Esophagus squamous epithelium (tissue), 5 donors: ENCODE results near the gene COL4A2. TPM values are rescaled to one million over a fixed set of nuclear protein-coding genes. Genes with fewer than 3 reads are reported as not detected.

Source experiments
- DNase-seq: peaks from one replicate; lab custom pipeline; 2025; lab: John Stamatoyannopoulos, UW
- H3K27ac ChIP-seq, 4 donors: fragments of 200-600 bp; sonication (generic); one replicate each; pipeline ENCODE4 v1.5.1; 2016 to 2019; ENCODE audit warnings: mild to moderate bottlenecking in 1 of 4
- H3K27me3 ChIP-seq, 4 donors: fragments of 200-600 bp; sonication (generic); 1 replicate in 3 of 4; 2 replicates in 1 of 4; pipeline versions ENCODE4 v1.5.1 to v1.6.0; 2017 to 2021; ENCODE audit warnings: antibody characterized with exemption in 1 of 4
- H3K36me3 ChIP-seq, 3 donors: fragments of 200-600 bp; sonication (generic); one replicate each; pipeline ENCODE4 v1.5.1; 2016 to 2019
- H3K4me1 ChIP-seq, 3 donors: fragments of 200-600 bp; sonication (generic); one replicate each; pipeline ENCODE4 v1.5.1; 2017 to 2019
- H3K4me3 ChIP-seq, 4 donors: fragments of 200-600 bp; sonication (generic); 1 replicate in 3 of 4; 2 replicates in 1 of 4; pipeline ENCODE4 v1.5.1; 2016 to 2019; ENCODE audit warnings: mild to moderate bottlenecking in 2 of 4, moderate library complexity in 1 of 4
- H3K9me3 ChIP-seq, 3 donors: fragments of 200-600 bp; sonication (generic); one replicate each; pipeline ENCODE4 v1.5.1; 2016 to 2019
- POLR2A ChIP-seq, 4 donors: fragments of 450-650 bp; IDR thresholded peaks; one replicate each; pipeline ENCODE4 v1.6.1; 2017; ENCODE audit warnings: antibody characterized with exemption in 4 of 4, mild to moderate bottlenecking in 4 of 4, moderate library complexity in 3 of 4
- WGBS, 2 donors: methylation state at CpG; one replicate each; pipeline ENCODE4 v1.1.5; 2018; 5-methylcytosine and 5-hydroxymethylcytosine counted together
- intact Hi-C: fragments of 100-400 bp; cut with DNase I; formaldehyde crosslinking; loops from one replicate; pipeline ENCODE4 v1.15.0; 2022
- total RNA-seq, 4 donors: library from RNA; depleted of rRNA; stranded (reverse); fragments of >200 nt; gene quantifications; one replicate each; pipeline ENCODE4 v1.1.0, GENCODE V29; 2016
- TF ChIP-seq, protein P1 (sequence below), 6 experiments: fragments of 450-650 bp in 4 of 6; fragments of 200-600 bp in 2 of 6; sonication (generic) in 2 of 6; IDR thresholded peaks; one replicate each; pipeline ENCODE4 v1.5.1; 2016 to 2019; ENCODE audit warnings: antibody characterized with exemption in 6 of 6, mild to moderate bottlenecking in 4 of 6, moderate library complexity in 4 of 6
- donor health status: DM: yes; HTN: yes; CAD: no.

COL4A2 gene
- total RNA-seq, 4 donors from 2014 or later, result 11.9 to 102 (median 43.5) TPM

DNA sequence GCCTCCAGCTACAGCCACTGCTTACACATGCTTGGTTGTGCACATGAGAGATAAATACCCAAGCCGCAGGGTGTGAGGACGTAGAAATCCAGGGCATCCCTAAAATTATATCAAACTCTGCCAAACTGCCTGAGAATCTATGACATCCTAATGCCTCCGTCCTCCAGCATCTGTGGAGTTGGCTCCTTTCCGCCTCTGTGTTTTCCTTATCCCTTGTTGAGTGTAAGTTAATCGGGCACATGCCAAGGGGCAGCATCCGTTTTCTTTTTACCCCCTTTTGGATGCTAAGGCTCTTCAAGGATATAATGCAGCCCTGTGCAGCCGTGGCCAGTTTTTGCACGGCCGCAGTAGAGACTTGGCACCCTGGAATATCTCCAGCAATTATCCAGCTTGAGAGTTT lies 66.5 kb downstream of the COL4A2 start:
- H3K27ac ChIP-seq, result peak overlapping the region in 3 of 4 donors; percentile 24 to 63 (median 55)
- WGBS, 2 donors, result 81 to 85% methylated on average over 4 to 9 of the region's 9 CpGs
- no peaks in the 10 kb centered on the region for H3K36me3 ChIP-seq
- intact Hi-C loops, result no loop called here
- H3K9me3 ChIP-seq, result no peaks in the 10 kb centered on the region
- DNase-seq, result no peak
- TF ChIP-seq, protein P1, sequence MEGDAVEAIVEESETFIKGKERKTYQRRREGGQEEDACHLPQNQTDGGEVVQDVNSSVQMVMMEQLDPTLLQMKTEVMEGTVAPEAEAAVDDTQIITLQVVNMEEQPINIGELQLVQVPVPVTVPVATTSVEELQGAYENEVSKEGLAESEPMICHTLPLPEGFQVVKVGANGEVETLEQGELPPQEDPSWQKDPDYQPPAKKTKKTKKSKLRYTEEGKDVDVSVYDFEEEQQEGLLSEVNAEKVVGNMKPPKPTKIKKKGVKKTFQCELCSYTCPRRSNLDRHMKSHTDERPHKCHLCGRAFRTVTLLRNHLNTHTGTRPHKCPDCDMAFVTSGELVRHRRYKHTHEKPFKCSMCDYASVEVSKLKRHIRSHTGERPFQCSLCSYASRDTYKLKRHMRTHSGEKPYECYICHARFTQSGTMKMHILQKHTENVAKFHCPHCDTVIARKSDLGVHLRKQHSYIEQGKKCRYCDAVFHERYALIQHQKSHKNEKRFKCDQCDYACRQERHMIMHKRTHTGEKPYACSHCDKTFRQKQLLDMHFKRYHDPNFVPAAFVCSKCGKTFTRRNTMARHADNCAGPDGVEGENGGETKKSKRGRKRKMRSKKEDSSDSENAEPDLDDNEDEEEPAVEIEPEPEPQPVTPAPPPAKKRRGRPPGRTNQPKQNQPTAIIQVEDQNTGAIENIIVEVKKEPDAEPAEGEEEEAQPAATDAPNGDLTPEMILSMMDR (IDR thresholded peaks at IDR 0.05), result no peak
- TF ChIP-seq POLR2A (IDR thresholded peaks at IDR 0.05), result no peak
- H3K27me3 ChIP-seq, result no peaks in the 10 kb centered on the region
- H3K4me1 ChIP-seq, result peaks cover 5 to 54% (median 13%) of the 10 kb centered on the region in 3 donors
- H3K4me3 ChIP-seq, result no peak overlapping the region

GRCh38 chr13:110374431-110375370 lies 67.6 kb downstream of the COL4A2 start:
- 74 to 79% methylated on average over 10 of the region's 10 CpGs for WGBS, 2 donors
- no peaks in the 10 kb centered on the region for H3K9me3 ChIP-seq
- TF ChIP-seq, protein P1 (IDR thresholded peaks at IDR 0.05), result no peak
- no peak for TF ChIP-seq POLR2A (IDR thresholded peaks at IDR 0.05)
- H3K27me3 ChIP-seq, result no peaks in the 10 kb centered on the region
- no peak for DNase-seq
- peaks cover 5 to 58% (median 13%) of the 10 kb centered on the region in 3 donors for H3K4me1 ChIP-seq
- intact Hi-C loops, result no loop called here
- H3K36me3 ChIP-seq, result no peaks in the 10 kb centered on the region
- H3K27ac ChIP-seq, result peak overlapping the region in 3 of 4 donors; percentile 36 to 63 (median 55)
- H3K4me3 ChIP-seq, result no peak overlapping the region

DNA sequence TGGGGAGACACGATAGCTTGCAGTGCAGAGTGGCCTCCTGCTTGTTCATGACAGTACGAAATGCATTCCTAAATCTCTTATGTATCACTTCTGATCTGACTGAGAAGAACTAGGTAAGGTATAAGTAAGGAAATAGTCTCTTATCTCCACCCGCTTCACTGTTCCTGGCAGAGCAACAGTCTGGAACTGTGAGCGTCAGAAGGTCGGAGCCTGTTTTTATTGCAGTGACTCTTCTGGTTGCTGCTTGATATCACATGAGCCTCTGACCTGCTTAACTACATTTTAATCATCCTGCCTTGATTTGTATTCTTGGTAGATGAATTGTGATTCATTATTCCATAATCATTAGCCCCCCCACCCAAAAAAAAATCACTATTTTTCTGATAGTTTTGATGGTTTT lies 69.0 kb downstream of the COL4A2 start:
- no peaks in the 10 kb centered on the region for H3K27me3 ChIP-seq
- no peaks in the 10 kb centered on the region for H3K9me3 ChIP-seq
- DNase-seq, result no peak
- no peak overlapping the region for H3K4me3 ChIP-seq
- H3K27ac ChIP-seq, result peak overlapping the region in 2 of 4 donors; percentile 55 to 63
- intact Hi-C loops, result no loop called here
- WGBS, 2 donors, result 59 to 67% methylated on average over 5 of the region's 5 CpGs
- TF ChIP-seq POLR2A (IDR thresholded peaks at IDR 0.05), result no peak
- TF ChIP-seq, protein P1 (IDR thresholded peaks at IDR 0.05), result no peak
- H3K4me1 ChIP-seq, result peaks cover 5 to 56% (median 13%) of the 10 kb centered on the region in 3 donors
- H3K36me3 ChIP-seq, result no peaks in the 10 kb centered on the region

- DNase-seq, result no peak
- WGBS, 2 donors, result 45 to 62% methylated on average over 5 to 6 of the region's 6 CpGs
- H3K4me3 ChIP-seq, result no peak overlapping the region
- no peaks in the 10 kb centered on the region for H3K9me3 ChIP-seq
- H3K36me3 ChIP-seq, result no peaks in the 10 kb centered on the region
- no peaks in the 10 kb centered on the region for H3K27me3 ChIP-seq
- H3K27ac ChIP-seq, result peak overlapping the region in 3 of 4 donors; percentile 16 to 49 (median 21)
- intact Hi-C loops, result no loop called here
- TF ChIP-seq, protein P1 (IDR thresholded peaks at IDR 0.05), result no peak
- no peak for TF ChIP-seq POLR2A (IDR thresholded peaks at IDR 0.05)
- H3K4me1 ChIP-seq, result peaks cover 0 to 44% (median 7%) of the 10 kb centered on the region in 3 donors
Observed at GRCh38 chr13:110377178-110377825, 70.2 kb downstream of the COL4A2 start.

- TF ChIP-seq, protein P1 (IDR thresholded peaks at IDR 0.05), result no peak
- TF ChIP-seq POLR2A (IDR thresholded peaks at IDR 0.05), result no peak
Observed at GRCh38 chr13:110377826-110378201, 70.7 kb downstream of the COL4A2 start.

More at GRCh38 chr13:110377826-110378201, 70.7 kb downstream of the COL4A2 start:
- DNase-seq, result no peak
- WGBS, 2 donors, result 45 to 73% methylated on average over 5 of the region's 5 CpGs
- H3K4me1 ChIP-seq, result peaks cover 0 to 39% (median 7%) of the 10 kb centered on the region in 3 donors
- H3K9me3 ChIP-seq, result no peaks in the 10 kb centered on the region
- no peak overlapping the region for H3K4me3 ChIP-seq
- peak overlapping the region in 3 of 4 donors; percentile 16 to 49 (median 25) for H3K27ac ChIP-seq
- intact Hi-C loops, result no loop called here
- no peaks in the 10 kb centered on the region for H3K36me3 ChIP-seq
- no peaks in the 10 kb centered on the region for H3K27me3 ChIP-seq
